IMR-90 (cell line): Measurements from ENCODE around the gene LSM12. TPM values are rescaled to one million over a fixed set of nuclear protein-coding genes. Genes with fewer than 3 reads are reported as not detected.
A peak's percentile ranks its signal among the peaks of the same experiment; 100 is the strongest.

Experiments
- ATAC-seq: fragments of 200-7000 bp; cut with Tn5 transposase; 2 replicates; pipeline ENCODE4 v1.9.1; 2020; ENCODE audit warnings: low read depth, mild to moderate bottlenecking, moderate library complexity
- BruUV-seq: library from RNA; stranded (reverse); fragments of 400-500 nt; replicated peaks from 2 replicates; lab custom pipeline; 2021; lab: Mats Ljungman, UMichigan
- CTCF ChIA-PET: fragments of 300-600 bp; formaldehyde crosslinking; extraction: SDS; loops from one replicate; lab custom pipeline; 2021; ENCODE audit warnings: antibody characterized with exemption; lab: Yijun Ruan, JAX
- POLR2A ChIA-PET: fragments of 300-600 bp; sonication (Branson Sonifier 250); formaldehyde crosslinking; loops from one replicate; lab custom pipeline; 2022; ENCODE audit warnings: antibody characterized with exemption; ENCODE audit not compliant: unreplicated experiment; lab: Charles Lee
- DNase-seq: peaks from one replicate; pipeline ENCODE4 v3.0.0; 2013
- H2AFZ ChIP-seq: replicated peaks from 2 replicates; pipeline ENCODE3; 2013; ENCODE audit warnings: low read length, mild to moderate bottlenecking; ENCODE audit not compliant: poor library complexity
- H2AK5ac ChIP-seq: 2 replicates; pipeline ENCODE4 v1.6.1; 2013; ENCODE audit warnings: low read depth, low read length, inconsistent platforms
- H2AK9ac ChIP-seq: replicated peaks from 2 replicates; pipeline ENCODE3; 2013; ENCODE audit warnings: mild to moderate bottlenecking, low read depth, low read length, moderate library complexity; ENCODE audit not compliant: poor library complexity
- H2BK120ac ChIP-seq: 2 replicates; pipeline ENCODE4 v1.6.1; 2013; ENCODE audit warnings: low read depth, low read length, inconsistent platforms
- H2BK15ac ChIP-seq: 3 replicates; pipeline ENCODE4 v1.6.1; 2013; ENCODE audit warnings: low read depth, low read length, inconsistent platforms
- H2BK20ac ChIP-seq: 2 replicates; pipeline ENCODE4 v1.6.1; 2013; ENCODE audit warnings: low read depth, mild to moderate bottlenecking, inconsistent platforms, low read length, moderate library complexity
- H2BK5ac ChIP-seq: 2 replicates; pipeline ENCODE4 v1.6.1; 2013; ENCODE audit warnings: mild to moderate bottlenecking, low read depth, low read length, inconsistent platforms; ENCODE audit not compliant: poor library complexity, severe bottlenecking
- H3K14ac ChIP-seq: replicated peaks from 2 replicates; pipeline ENCODE4 v1.6.1; 2013; ENCODE audit warnings: low read depth, low read length, inconsistent platforms
- H3K18ac ChIP-seq: 2 replicates; pipeline ENCODE4 v1.6.1; 2013; ENCODE audit warnings: low read depth, low read length, control low read depth
- H3K23ac ChIP-seq: 2 replicates; pipeline ENCODE4 v1.6.1; 2013; ENCODE audit warnings: low read depth, low read length, inconsistent platforms
- H3K27ac ChIP-seq: 2 replicates; pipeline ENCODE4 v1.5.1; 2013; ENCODE audit warnings: mild to moderate bottlenecking, control low read depth, low read length; ENCODE audit not compliant: insufficient read depth
- H3K27me3 ChIP-seq: 2 replicates; pipeline ENCODE4 v1.6.1; 2013; ENCODE audit warnings: low read length; ENCODE audit not compliant: control insufficient read depth, insufficient read depth
- H3K36me3 ChIP-seq: 2 replicates; pipeline ENCODE4 v1.6.1; 2013; ENCODE audit warnings: low read length, mixed read lengths; ENCODE audit not compliant: control insufficient read depth, insufficient read depth
- H3K4ac ChIP-seq: 2 replicates; pipeline ENCODE4 v1.6.1; 2013; ENCODE audit warnings: low read depth, low read length, inconsistent platforms
- H3K4me1 ChIP-seq: 2 replicates; pipeline ENCODE4 v1.6.1; 2013; ENCODE audit warnings: low read length, mixed read lengths; ENCODE audit not compliant: control insufficient read depth, insufficient read depth
- H3K4me2 ChIP-seq: 2 replicates; pipeline ENCODE4 v1.6.1; 2013; ENCODE audit warnings: low read depth, mild to moderate bottlenecking, control low read depth, low read length, moderate library complexity
- H3K4me3 ChIP-seq: 2 replicates; pipeline ENCODE4 v1.5.1; 2013; ENCODE audit warnings: low read depth, mild to moderate bottlenecking, control low read depth, low read length, moderate library complexity; ENCODE audit not compliant: insufficient read depth
- H3K56ac ChIP-seq: 2 replicates; pipeline ENCODE4 v1.6.1; 2013; ENCODE audit warnings: low read length, inconsistent platforms; ENCODE audit not compliant: insufficient read depth; ENCODE audit errors: extremely low read depth
- H3K79me1 ChIP-seq, 2 experiments: 2 replicates each; pipeline ENCODE4 v1.6.1; 2013; ENCODE audit warnings: low read length in 2 of 2, inconsistent platforms in 1 of 2, low read depth in 1 of 2
- H3K9ac ChIP-seq: 2 replicates; pipeline ENCODE4 v1.6.1; 2013; ENCODE audit warnings: low read depth, low read length, control low read depth
- H3K9me1 ChIP-seq: 2 replicates; pipeline ENCODE4 v1.6.1; 2013; ENCODE audit warnings: low read length, inconsistent platforms; ENCODE audit not compliant: insufficient read depth
- H3K9me3 ChIP-seq: 2 replicates; pipeline ENCODE4 v1.6.1; 2013; ENCODE audit warnings: low read length; ENCODE audit not compliant: control insufficient read depth, insufficient read depth
- H4K20me1 ChIP-seq: 2 replicates; pipeline ENCODE4 v1.6.1; 2013; ENCODE audit warnings: low read length, inconsistent platforms; ENCODE audit not compliant: insufficient read depth
- H4K5ac ChIP-seq: 2 replicates; pipeline ENCODE4 v1.6.1; 2013; ENCODE audit warnings: mild to moderate bottlenecking, low read depth, low read length, control low read depth
- H4K8ac ChIP-seq, 2 experiments: 2 replicates each; pipeline ENCODE4 v1.6.1; 2013; ENCODE audit warnings: low read depth in 2 of 2, low read length in 2 of 2, control low read depth in 1 of 2, inconsistent platforms in 1 of 2
- H4K91ac ChIP-seq: 2 replicates; pipeline ENCODE4 v1.6.1; 2013; ENCODE audit warnings: low read depth, low read length, inconsistent platforms; ENCODE audit not compliant: insufficient read depth
- BHLHE40 ChIP-seq: fragments of 150-350 bp; IDR thresholded peaks from 2 replicates; pipeline ENCODE4 v1.6.1; 2016; ENCODE audit warnings: mild to moderate bottlenecking, low read depth, low read length
- CEBPB ChIP-seq: IDR thresholded peaks from 2 replicates; pipeline ENCODE4 v1.6.1; 2012; ENCODE audit warnings: low read depth, low read length, improper control_type of control experiment
- CHD1 ChIP-seq: IDR thresholded peaks from 2 replicates; pipeline ENCODE4 v1.6.1; 2012; ENCODE audit warnings: low read depth, low read length, improper control_type of control experiment
- FOS ChIP-seq: fragments of 150-350 bp; IDR thresholded peaks from 2 replicates; pipeline ENCODE4 v1.6.1; 2016; ENCODE audit warnings: low read depth, low read length
- MAFK ChIP-seq: IDR thresholded peaks from 2 replicates; pipeline ENCODE4 v1.6.1; 2012; ENCODE audit warnings: low read depth, low read length, improper control_type of control experiment
- MAZ ChIP-seq: IDR thresholded peaks from 2 replicates; pipeline ENCODE4 v1.6.1; 2012; ENCODE audit warnings: low read depth, mild to moderate bottlenecking, low read length, improper control_type of control experiment, moderate library complexity, borderline replicate concordance
- POLR2A ChIP-seq: IDR thresholded peaks from 2 replicates; pipeline ENCODE4 v1.6.1; 2012; ENCODE audit warnings: mild to moderate bottlenecking, low read depth, low read length
- RAD21 ChIP-seq: IDR thresholded peaks from 2 replicates; pipeline ENCODE4 v1.6.1; 2012; ENCODE audit warnings: low read length, improper control_type of control experiment
- RCOR1 ChIP-seq: IDR thresholded peaks from 2 replicates; pipeline ENCODE4 v1.6.1; 2012; ENCODE audit warnings: mild to moderate bottlenecking, low read length, improper control_type of control experiment; ENCODE audit not compliant: insufficient replicate concordance
- WGBS, 2 experiments: methylation state at CpG; one replicate each; pipeline versions ENCODE4 v1.1.5 to v1.1.7; 2013; ENCODE audit warnings: missing lambda C conversion rate in 2 of 2; ENCODE audit not compliant: insufficient read length in 1 of 2; ENCODE audit errors: extremely low coverage in 2 of 2; 5-methylcytosine and 5-hydroxymethylcytosine counted together
- dilution Hi-C: fragments of 300-500 bp; cut with HindIII; formaldehyde crosslinking; loops from one replicate; pipeline ENCODE4 v1.14.3; 2018; ENCODE audit warnings: low sequenced_read_pairs; ENCODE audit not compliant: unreplicated experiment
- in situ Hi-C: fragments of 300-500 bp; cut with MboI; formaldehyde crosslinking; loops from 3 replicates; pipeline ENCODE4 v1.14.3; 2019; ENCODE audit warnings: low sequenced_read_pairs, inconsistent platforms, mixed read lengths
- intact Hi-C: fragments of 100-400 bp; cut with micrococcal nuclease; formaldehyde crosslinking; loops from 2 replicates; pipeline ENCODE4 v1.10.0; 2022
- polyA plus RNA-seq, 3 experiments: library from polyadenylated mRNA; depleted of rRNA; stranded (reverse); fragments of >200 nt; gene quantifications; 2 replicates each; pipeline ENCODE4 v1.2.3, GENCODE V29; 2012; ENCODE audit warnings: low replicate concordance in 1 of 3
- total RNA-seq: library from RNA; depleted of rRNA; stranded (reverse); fragments of >200 nt; gene quantifications from 2 replicates; pipeline ENCODE4 v1.2.3, GENCODE V29; 2012
- TF ChIP-seq, protein P1 (sequence below): conservative IDR thresholded peaks from 2 replicates; pipeline ENCODE4 v1.5.1; 2012; ENCODE audit warnings: mild to moderate bottlenecking, low read depth, low read length, improper control_type of control experiment
- TF ChIP-seq, protein P2 (sequence below): fragments of 150-350 bp; IDR thresholded peaks from 2 replicates; pipeline ENCODE4 v1.6.1; 2017; ENCODE audit warnings: mild to moderate bottlenecking, antibody characterized with exemption, low read length, low read depth

Gene LSM12
- total and polyA plus RNA-seq, 2 of the 4 experiments (the other 2 are of a cell fraction), result 38.0 to 41.0 TPM

DNA sequence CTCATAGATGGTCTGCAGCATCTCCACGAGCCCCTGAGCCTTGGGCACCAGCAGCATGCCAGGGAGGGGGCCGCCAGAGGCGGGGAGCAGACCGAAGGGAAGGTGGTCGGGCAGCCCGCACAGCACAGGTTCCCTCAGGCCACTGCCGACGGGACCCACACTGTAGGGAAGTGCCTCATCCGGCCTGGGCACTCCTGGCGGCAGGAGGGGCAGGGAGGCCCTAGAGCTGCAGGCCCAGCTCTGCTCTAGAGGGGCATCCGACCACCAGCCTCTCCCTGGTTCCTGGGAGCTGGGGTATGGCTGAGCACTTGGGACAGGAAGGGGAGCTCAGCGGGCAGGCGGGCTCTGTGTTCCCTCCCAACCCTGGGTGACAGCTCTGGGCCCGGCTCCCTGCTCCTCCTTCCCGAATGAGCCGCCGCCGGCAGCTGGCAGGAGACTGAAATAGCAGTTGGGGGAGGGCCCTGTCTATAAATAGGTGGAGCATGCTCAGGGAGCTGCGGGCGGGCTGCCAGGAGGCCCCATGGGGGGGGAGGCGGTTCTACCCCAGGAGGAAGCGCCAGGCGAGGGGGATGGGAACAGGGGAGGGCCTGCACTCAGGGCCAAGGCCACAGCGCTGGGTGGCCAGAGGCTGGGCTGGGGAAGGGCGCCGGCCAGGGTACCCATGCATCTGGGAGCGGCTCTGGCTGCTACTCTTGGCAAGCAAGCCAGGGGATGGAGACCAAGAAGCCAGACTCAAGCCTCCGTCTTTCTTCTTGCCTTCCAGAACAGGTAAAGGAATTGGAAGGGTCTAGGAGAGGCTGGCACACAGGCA lies 44.6 kb upstream of the LSM12 start (continued):
- no peak for TF ChIP-seq CEBPB
- TF ChIP-seq MAZ, result peak; percentile 82
- no peak for TF ChIP-seq MAFK

DNA sequence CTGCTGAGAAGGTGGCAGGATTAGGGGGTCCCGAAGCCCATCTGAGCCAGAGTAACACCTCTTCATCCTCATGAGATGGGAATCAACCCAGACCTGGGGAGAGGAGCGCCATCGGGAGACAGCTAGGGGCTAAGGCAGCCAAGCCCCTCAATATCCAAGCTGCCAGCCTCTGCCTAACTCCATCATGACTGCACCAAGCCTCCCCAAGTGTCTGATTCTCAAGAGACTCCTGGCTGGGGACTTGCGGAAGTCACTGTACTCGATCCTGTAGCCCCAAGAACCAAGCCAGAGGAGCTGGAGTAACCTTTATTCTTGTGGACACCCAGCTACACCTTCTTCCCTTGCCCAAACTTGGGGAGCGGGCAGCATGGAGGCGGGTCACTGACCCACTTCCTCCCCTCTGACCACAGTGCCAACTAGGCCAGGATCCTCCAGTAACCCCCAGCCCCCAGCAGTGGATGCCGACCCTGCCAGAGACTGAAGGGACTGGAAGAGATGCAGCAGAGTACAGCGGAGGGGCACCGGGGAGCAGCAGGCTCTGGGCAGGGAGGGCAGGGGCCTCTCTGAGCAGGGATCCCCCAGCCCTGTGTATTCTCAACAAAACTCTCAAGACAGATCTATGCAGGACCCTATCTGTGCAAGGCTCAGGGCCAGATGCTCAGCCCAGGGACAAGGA lies 43.7 kb upstream of the LSM12 start:
- in situ Hi-C loops, result no loop called here
- POLR2A ChIA-PET, result no interaction called here
- H3K4me3 ChIP-seq, result peak overlapping the region; percentile 48; the same call in 1 of the 2 replicates
- TF ChIP-seq, protein P1, sequence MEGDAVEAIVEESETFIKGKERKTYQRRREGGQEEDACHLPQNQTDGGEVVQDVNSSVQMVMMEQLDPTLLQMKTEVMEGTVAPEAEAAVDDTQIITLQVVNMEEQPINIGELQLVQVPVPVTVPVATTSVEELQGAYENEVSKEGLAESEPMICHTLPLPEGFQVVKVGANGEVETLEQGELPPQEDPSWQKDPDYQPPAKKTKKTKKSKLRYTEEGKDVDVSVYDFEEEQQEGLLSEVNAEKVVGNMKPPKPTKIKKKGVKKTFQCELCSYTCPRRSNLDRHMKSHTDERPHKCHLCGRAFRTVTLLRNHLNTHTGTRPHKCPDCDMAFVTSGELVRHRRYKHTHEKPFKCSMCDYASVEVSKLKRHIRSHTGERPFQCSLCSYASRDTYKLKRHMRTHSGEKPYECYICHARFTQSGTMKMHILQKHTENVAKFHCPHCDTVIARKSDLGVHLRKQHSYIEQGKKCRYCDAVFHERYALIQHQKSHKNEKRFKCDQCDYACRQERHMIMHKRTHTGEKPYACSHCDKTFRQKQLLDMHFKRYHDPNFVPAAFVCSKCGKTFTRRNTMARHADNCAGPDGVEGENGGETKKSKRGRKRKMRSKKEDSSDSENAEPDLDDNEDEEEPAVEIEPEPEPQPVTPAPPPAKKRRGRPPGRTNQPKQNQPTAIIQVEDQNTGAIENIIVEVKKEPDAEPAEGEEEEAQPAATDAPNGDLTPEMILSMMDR, result no peak
- TF ChIP-seq FOS (no peak), CEBPB (no peak), CHD1 (no peak), RAD21 (no peak), POLR2A (no peak), RCOR1 (no peak), MAFK (no peak), BHLHE40 (no peak)
- TF ChIP-seq, protein P2, sequence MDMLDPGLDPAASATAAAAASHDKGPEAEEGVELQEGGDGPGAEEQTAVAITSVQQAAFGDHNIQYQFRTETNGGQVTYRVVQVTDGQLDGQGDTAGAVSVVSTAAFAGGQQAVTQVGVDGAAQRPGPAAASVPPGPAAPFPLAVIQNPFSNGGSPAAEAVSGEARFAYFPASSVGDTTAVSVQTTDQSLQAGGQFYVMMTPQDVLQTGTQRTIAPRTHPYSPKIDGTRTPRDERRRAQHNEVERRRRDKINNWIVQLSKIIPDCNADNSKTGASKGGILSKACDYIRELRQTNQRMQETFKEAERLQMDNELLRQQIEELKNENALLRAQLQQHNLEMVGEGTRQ, result no peak

More for the DNA sequence above, 43.7 kb upstream of the LSM12 start:
- Histone ChIP-seq H2BK20ac (peak overlapping the region; percentile 95), H4K20me1 (peaks cover 21% of the 10 kb centered on the region), H3K9ac (peak overlapping the region; percentile 63; the same call in 1 of the 2 replicates), H3K23ac (peak overlapping the region; percentile 99), H4K91ac (peak overlapping the region; percentile 97), H4K5ac (no peak overlapping the region; the same call in 1 of the 2 replicates), H3K18ac (peak overlapping the region; percentile 35), H3K4ac (peak overlapping the region; percentile 100), H3K9me3 (no peaks in the 10 kb centered on the region), H2AFZ (no peak overlapping the region), H4K8ac (peak overlapping the region in 1 of 2 experiments; percentile 82; a peak in 1 of 4 replicates), H3K27me3 (no peaks in the 10 kb centered on the region), H3K79me1 (peaks cover 14 to 84% of the 10 kb centered on the region in 2 experiments), H2AK5ac (peak overlapping the region; percentile 90), H3K4me1 (peaks cover 47% of the 10 kb centered on the region), H2AK9ac (peak overlapping the region; percentile 98), H3K56ac (peak overlapping the region; percentile 9; the same call in 1 of the 2 replicates), H3K14ac (peak overlapping the region; percentile 99), H2BK120ac (peak overlapping the region; percentile 99), H3K9me1 (peaks cover 25% of the 10 kb centered on the region), H2BK15ac (peak overlapping the region; percentile 88; the same call in 2 of the 3 replicates), H2BK5ac (peak overlapping the region; percentile 88), H3K4me2 (peak overlapping the region; percentile 78), H3K27ac (peak overlapping the region; percentile 84), H3K36me3 (no peaks in the 10 kb centered on the region; the same call in 1 of the 2 replicates)
- CTCF ChIA-PET, result no interaction called here
- dilution Hi-C loops, result no loop called here
- no TSS peak for BruUV-seq
- ATAC-seq (no peak), DNase-seq (no peak)
- intact Hi-C loops, result no loop called here
- 72% methylated on average over 2 of the region's 10 CpGs; no CpG with 5 or more reads in 1 of the 2 experiments for WGBS, 2 experiments
